Lower leg skin (tissue), 3 donors: ENCODE data around the gene EPHA10.

Experiments used
- POLR2A ChIP-seq, 2 donors: fragments of 450-650 bp; IDR thresholded peaks; one replicate each; pipeline ENCODE4 v1.6.1; 2016 to 2017; ENCODE audit warnings: antibody characterized with exemption in 2 of 2, mild to moderate bottlenecking in 1 of 2, moderate library complexity in 1 of 2
- TF ChIP-seq, protein P1 (sequence below), 3 donors: fragments of 450-650 bp; IDR thresholded peaks; one replicate each; pipeline ENCODE4 v1.5.1; 2016; ENCODE audit warnings: antibody characterized with exemption in 3 of 3, mild to moderate bottlenecking in 3 of 3, moderate library complexity in 2 of 3

DNA sequence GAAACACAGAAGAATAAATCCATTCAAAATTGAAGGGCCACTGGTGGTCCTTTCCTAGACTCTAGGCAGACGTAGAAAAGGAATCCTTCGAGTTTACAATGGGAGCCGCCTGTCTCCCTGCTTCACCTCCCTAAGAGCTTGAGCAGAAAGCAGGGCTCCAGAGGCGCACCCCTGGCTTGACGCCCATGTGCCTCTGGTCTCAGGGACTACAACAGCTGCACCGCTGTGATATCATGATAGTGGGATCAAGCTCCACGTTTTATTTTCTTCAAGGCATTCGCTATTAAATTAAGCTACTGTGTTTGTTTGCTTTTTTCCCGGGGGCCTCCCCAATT lies 42.3 kb upstream of the EPHA10 start:
- TF ChIP-seq, protein P1, sequence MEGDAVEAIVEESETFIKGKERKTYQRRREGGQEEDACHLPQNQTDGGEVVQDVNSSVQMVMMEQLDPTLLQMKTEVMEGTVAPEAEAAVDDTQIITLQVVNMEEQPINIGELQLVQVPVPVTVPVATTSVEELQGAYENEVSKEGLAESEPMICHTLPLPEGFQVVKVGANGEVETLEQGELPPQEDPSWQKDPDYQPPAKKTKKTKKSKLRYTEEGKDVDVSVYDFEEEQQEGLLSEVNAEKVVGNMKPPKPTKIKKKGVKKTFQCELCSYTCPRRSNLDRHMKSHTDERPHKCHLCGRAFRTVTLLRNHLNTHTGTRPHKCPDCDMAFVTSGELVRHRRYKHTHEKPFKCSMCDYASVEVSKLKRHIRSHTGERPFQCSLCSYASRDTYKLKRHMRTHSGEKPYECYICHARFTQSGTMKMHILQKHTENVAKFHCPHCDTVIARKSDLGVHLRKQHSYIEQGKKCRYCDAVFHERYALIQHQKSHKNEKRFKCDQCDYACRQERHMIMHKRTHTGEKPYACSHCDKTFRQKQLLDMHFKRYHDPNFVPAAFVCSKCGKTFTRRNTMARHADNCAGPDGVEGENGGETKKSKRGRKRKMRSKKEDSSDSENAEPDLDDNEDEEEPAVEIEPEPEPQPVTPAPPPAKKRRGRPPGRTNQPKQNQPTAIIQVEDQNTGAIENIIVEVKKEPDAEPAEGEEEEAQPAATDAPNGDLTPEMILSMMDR (IDR thresholded peaks at IDR 0.05) = no peak
- no peak for TF ChIP-seq POLR2A (IDR thresholded peaks at IDR 0.05)
